Upper lobe of left lung (tissue), 4 donors: ENCODE data around the gene CDK5R1.

Experiments
- CTCF ChIP-seq, 6 experiments: fragments of 450-650 bp in 4 of 6; fragments of 200-600 bp in 2 of 6; sonication (generic) in 2 of 6; IDR thresholded peaks; one replicate each; pipeline ENCODE4 v1.5.1; 2016 to 2019; ENCODE audit warnings: antibody characterized with exemption in 6 of 6
- EP300 ChIP-seq, 4 donors: sonication (generic); formaldehyde crosslinking; IDR thresholded peaks; one replicate each; pipeline ENCODE4 v1.5.1; 2017; ENCODE audit warnings: antibody characterized with exemption in 4 of 4, control low read depth in 2 of 4
- POLR2A ChIP-seq, 4 donors: fragments of 450-650 bp; IDR thresholded peaks; one replicate each; pipeline ENCODE4 v1.5.1; 2016 to 2017; ENCODE audit warnings: antibody characterized with exemption in 4 of 4, mild to moderate bottlenecking in 2 of 4
- POLR2AphosphoS5 ChIP-seq, 2 donors: sonication (generic); formaldehyde crosslinking; IDR thresholded peaks; one replicate each; pipeline ENCODE4 v1.5.1; 2017; ENCODE audit warnings: antibody characterized with exemption in 2 of 2

GRCh38 chr17:32520737-32521404 lies 34.1 kb downstream of the CDK5R1 start:
- TF ChIP-seq CTCF (IDR thresholded peaks at IDR 0.05) (no peak), POLR2A (IDR thresholded peaks at IDR 0.05) (no peak), EP300 (IDR thresholded peaks at IDR 0.05) (no peak), POLR2AphosphoS5 (IDR thresholded peaks at IDR 0.05) (no peak)
